GM15510 (cell line): Measurements from ENCODE around the gene SKAP1.

ENCODE experiments used
- POLR2A ChIP-seq: IDR thresholded peaks from 3 replicates; pipeline ENCODE4 v1.6.1; 2011; ENCODE audit warnings: borderline replicate concordance; ENCODE audit not compliant: insufficient read length; ENCODE audit errors: extremely low read depth

The SKAP1 gene

GRCh38 chr17:48181653-48182052 lies 248.4 kb downstream of the SKAP1 start:
- TF ChIP-seq POLR2A, result no peak

DNA sequence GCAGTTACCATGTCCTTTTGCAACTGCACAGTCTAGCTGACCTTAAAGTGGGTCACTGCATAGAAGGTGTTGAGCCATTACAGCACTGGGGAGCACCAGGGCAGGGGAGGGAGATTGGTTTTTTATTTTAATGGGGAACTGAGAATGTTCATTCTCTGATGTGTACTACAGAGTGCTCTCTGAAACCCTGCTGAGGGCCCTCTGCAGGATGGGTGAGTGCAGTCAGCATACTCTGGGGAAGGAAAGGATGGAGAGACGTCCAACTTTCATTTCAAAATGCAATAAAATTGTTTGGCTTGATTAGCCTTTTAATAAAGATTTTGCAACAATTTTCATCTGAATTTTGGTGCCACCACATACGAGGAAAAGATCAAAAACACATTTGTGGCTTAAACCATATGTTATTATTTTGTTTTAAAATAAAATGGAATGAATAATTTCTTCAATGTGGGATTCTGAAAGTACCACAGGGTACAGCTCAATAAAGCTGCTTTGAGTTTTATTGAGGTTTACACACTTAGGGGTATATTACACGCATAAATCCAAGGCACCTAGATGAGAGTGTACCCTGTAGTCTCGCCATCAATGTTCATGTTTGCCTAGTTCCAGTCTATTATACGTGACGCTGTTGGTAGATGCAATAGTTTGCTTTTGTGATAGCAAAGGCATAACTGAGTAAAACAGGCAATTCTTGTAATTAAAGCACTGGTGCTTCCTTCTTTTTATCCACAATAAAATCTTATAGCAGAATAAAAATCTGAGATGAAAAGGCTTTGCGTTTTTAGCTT lies 249.0 kb downstream of the SKAP1 start:
- no peak for TF ChIP-seq POLR2A

DNA sequence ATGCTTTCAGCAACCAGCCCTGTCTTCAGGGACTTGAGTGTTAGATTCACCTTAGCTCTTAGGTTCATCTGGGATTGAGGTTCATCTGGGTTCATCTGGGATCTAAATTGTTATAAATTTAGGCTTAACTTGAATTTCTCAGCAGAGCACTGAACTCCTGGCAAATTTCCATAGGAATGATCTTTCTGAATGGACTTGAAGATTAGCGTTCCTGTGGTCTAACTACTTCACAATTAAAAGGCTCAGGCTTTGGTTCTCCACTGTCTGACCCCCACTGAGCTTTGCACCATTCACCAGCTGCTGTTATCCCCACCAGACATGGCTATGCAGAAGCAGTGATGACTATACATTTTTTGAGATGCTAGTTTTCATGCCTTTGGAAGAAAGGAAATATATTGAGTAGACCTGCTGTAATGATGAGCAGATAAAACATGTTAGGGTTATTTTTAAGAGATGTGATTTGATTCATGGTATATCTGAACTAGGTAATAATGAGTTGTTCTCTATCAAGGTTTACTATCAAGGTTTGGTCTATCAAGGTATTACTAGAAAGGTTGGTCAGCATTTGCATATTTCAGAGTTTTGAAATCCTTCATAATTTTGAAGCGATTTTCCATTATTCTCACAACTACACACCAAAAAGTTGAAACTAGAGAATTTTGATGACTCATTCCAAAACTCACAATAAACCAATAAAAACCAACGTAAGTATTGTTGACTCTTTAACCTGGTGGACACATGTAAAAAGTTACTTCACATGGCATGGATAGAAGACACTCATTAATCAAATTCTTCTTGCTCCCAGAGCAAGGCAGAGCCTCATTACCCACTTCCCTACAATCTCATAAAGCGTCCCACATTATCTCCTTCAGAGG lies 250.7 kb downstream of the SKAP1 start:
- TF ChIP-seq POLR2A, result no peak

- TF ChIP-seq POLR2A, result no peak
Measured at GRCh38 chr17:48178317-48178716, 251.7 kb downstream of the SKAP1 start.

DNA sequence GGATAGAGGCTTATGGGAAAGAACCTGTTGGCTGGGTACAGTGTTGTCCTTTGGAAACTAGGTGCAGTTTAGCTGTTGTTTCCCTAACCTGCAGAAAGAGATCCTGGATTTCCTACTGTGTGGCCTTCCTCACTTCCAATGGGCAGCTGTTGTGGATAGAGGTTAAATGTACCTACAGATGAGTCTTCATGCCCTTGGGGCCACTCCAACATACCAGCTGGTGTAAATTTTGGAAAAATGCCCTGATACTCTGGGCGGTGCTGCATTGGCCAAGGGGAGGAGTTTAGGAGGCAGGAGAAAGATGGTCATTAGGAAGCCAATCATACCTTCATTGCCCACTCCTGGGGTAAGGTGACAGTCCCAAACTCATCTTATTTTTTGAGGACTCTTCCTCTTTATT lies 252.2 kb downstream of the SKAP1 start:
- no peak for TF ChIP-seq POLR2A

DNA sequence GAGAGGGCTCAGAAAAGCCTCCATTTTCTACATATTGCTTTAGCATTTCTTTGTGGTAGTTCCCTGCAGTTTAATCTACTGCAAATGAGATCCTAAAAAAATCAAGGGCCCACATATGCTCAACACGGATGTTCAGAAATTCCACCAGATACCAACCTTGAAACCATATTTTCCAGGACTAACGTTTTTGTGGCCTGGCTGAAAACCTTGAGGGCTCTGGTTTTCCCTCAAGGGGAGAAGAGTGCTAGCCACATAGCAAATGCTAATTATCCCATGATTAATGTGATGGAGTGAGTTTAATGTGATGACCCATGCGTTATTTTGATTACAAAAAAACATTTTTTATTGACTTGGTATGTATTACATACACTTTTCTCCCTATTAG lies 253.6 kb downstream of the SKAP1 start:
- no peak for TF ChIP-seq POLR2A

DNA sequence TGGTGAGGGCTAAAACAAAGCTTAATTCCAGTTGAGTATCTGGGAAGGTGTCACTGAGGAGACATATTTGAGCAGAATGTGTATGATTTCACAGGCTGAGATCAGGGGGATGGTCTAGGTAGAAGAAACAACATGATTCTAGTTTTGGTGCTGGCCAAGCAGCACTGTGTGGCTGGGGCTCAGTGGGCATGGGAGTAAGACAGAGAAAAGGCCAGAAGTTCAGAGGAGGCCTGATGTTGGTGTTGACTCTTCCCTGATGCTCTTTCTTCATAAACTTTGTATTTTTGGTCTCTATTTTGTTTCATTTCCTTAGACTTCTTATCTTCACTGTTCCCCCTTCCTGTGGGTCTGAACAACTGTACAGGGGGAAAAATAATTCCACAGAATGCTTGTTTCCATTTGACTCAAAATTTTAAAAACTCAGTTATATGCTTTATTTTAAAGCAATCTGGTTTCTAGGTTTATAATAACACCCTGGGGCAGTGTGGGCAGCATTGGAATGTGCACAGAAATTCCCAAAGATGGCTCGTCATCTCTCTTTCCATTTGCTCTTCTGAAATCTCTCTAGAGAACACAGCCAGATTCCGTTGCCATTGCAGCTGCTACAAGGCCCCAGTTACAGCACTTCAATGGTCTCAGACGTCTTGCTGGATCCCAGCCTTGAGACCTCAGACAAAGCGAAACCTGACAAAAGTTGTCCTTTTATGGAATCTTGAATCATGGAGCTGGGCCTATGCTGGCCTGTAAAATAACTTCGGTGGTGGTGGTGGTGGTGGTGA lies 254.1 kb downstream of the SKAP1 start:
- no peak for TF ChIP-seq POLR2A

DNA sequence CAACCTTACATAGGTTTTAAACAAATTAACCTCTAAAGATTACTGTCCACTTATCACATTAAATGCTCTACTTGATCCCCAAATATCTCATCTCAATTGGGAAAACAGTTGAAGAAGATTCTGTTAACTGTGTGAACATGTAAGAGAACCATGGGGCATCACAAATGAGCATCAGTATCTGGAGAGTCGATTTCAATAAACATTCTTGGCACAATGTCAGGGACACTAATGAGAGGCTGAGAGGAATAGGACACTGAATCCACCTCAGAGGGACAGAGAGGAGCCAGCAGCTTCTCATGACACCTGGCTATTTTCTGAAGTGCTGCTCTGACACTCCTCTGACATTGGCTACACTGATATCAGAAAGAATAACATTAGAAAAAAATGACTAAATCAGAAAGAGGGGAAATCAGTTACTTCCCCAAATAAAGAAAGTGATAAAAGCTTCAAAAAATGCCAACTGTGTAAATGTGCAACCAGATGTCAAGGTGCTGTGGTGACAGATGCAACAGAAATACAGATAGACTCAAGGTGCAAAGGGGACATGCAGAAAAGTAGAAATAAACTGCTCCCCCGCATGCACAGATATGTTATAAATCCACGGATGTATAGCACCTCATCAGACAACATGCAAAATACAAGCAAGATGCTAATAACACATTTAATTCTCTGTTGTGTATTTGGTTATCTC lies 255.0 kb downstream of the SKAP1 start:
- TF ChIP-seq POLR2A, result no peak

- TF ChIP-seq POLR2A, result no peak
Measured at GRCh38 chr17:48173191-48173984, 256.6 kb downstream of the SKAP1 start.

- TF ChIP-seq POLR2A, result no peak
Measured at GRCh38 chr17:48169926-48170325, 260.1 kb downstream of the SKAP1 start.

GRCh38 chr17:48163809-48164208 lies 266.2 kb downstream of the SKAP1 start:
- no peak for TF ChIP-seq POLR2A

GRCh38 chr17:48162946-48163506 lies 267.0 kb downstream of the SKAP1 start:
- TF ChIP-seq POLR2A, result no peak

- no peak for TF ChIP-seq POLR2A
Measured at GRCh38 chr17:48162306-48162934, 267.6 kb downstream of the SKAP1 start.
